ENCODE measurements around the gene RANBP3. TPM values are rescaled to one million over a fixed set of nuclear protein-coding genes. Genes with fewer than 3 reads are reported as not detected.
"Not testable (repeated sequence)": the region's sequence is repeated elsewhere in the genome, so short reads cannot be mapped to it uniquely, and the experiment has no call there.

Gene RANBP3
- total RNA-seq, 4 donors from 2014 or later, result 55.6 to 85.0 (median 78.0) TPM

DNA sequence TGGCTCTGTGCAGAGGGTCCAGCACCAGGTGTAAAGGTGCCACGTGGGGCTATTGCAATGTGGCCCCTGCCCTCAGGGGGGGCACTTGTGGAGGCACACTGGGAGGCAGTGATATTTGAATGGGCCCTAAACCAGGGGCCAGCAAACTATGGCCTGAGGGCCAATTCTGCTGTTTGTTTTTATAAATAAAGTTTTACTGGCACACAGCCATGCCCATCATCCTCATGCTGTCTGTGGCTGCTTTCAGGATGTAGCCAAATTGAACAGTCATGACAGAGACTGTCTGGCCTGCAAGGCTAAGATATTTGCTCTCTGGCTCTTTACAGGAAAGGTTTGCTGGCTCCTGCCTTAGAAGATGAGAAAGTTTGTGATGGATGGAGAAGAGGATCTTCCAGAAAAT lies 33.9 kb upstream of the RANBP3 start:
- Histone ChIP-seq H3K27ac (no peak overlapping the region), H3K9me3 (no peaks in the 10 kb centered on the region), H3K36me3 (peaks cover 47% of the 10 kb centered on the region), H3K4me3 (no peak overlapping the region), H3K4me1 (no peaks in the 10 kb centered on the region), H3K27me3 (no peaks in the 10 kb centered on the region)
- DNase-seq (ENCODE audit: low spot score in 2 of 2), result no peak
- TF ChIP-seq, protein P1, sequence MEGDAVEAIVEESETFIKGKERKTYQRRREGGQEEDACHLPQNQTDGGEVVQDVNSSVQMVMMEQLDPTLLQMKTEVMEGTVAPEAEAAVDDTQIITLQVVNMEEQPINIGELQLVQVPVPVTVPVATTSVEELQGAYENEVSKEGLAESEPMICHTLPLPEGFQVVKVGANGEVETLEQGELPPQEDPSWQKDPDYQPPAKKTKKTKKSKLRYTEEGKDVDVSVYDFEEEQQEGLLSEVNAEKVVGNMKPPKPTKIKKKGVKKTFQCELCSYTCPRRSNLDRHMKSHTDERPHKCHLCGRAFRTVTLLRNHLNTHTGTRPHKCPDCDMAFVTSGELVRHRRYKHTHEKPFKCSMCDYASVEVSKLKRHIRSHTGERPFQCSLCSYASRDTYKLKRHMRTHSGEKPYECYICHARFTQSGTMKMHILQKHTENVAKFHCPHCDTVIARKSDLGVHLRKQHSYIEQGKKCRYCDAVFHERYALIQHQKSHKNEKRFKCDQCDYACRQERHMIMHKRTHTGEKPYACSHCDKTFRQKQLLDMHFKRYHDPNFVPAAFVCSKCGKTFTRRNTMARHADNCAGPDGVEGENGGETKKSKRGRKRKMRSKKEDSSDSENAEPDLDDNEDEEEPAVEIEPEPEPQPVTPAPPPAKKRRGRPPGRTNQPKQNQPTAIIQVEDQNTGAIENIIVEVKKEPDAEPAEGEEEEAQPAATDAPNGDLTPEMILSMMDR (IDR thresholded peaks at IDR 0.05), result no peak
- TF ChIP-seq POLR2AphosphoS5 (IDR thresholded peaks at IDR 0.05), result no peak
- no peak for TF ChIP-seq POLR2A (IDR thresholded peaks at IDR 0.05)
- TF ChIP-seq EP300 (IDR thresholded peaks at IDR 0.05), result no peak
- no CpG with 5 or more reads among the region's 1 CpG for WGBS

DNA sequence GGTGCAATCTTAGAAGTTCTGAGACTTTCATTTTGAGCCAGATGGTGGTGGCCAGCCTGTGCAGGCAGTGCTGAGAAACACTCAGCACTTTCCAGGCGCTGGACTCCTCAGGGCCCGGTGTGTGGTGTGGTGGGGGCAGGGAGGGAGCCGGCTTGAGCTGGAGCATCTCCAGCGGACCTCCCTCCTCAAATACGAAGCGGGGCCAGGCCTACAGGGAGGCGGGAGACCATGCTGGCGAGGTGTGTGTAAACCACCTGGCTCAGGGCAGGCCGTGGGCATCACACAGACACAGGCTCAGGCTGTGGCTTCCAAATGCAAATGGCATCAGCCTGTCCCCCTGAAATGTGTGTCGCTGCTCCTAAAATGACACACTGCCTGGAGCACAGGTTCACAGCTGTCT lies 33.3 kb upstream of the RANBP3 start:
- WGBS, result 72% methylated on average over 9 of the region's 10 CpGs
- no peaks in the 10 kb centered on the region for H3K9me3 ChIP-seq
- H3K4me3 ChIP-seq, result no peak overlapping the region
- H3K36me3 ChIP-seq, result peaks cover 49% of the 10 kb centered on the region
- H3K4me1 ChIP-seq, result no peaks in the 10 kb centered on the region
- no peak for TF ChIP-seq POLR2A (IDR thresholded peaks at IDR 0.05)
- TF ChIP-seq, protein P1 (IDR thresholded peaks at IDR 0.05), result no peak
- no peak for TF ChIP-seq EP300 (IDR thresholded peaks at IDR 0.05)
- TF ChIP-seq POLR2AphosphoS5 (IDR thresholded peaks at IDR 0.05), result no peak
- DNase-seq (ENCODE audit: low spot score in 2 of 2), result no peak
- H3K27ac ChIP-seq, result no peak overlapping the region
- H3K27me3 ChIP-seq, result no peaks in the 10 kb centered on the region

DNA sequence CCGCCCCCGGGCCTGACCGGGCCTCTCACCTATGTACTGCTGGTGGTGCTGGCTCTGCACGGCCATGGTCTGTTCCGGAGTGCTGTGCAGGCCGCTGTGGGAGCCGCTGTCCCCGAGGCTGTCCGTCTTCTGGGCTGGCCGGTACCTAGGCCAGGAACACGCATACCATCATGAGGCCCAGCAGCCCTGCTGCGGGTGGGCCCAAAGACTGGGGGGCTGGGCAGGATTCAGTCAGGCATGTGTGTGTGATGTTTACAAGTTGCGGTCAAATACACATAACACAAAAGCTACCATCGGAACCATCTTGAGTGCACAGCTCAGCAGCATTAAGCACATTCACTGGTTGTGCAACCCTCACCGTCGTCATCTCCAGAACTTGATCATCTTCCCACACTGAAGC lies 32.2 kb upstream of the RANBP3 start:
- Histone ChIP-seq H3K27ac (no peak overlapping the region), H3K9me3 (no peaks in the 10 kb centered on the region), H3K27me3 (no peaks in the 10 kb centered on the region), H3K36me3 (peaks cover 53% of the 10 kb centered on the region), H3K4me3 (no peak overlapping the region), H3K4me1 (no peaks in the 10 kb centered on the region)
- DNase-seq (ENCODE audit: low spot score in 2 of 2), result no peak
- 97% methylated on average over 9 of the region's 16 CpGs for WGBS
- TF ChIP-seq POLR2AphosphoS5 (IDR thresholded peaks at IDR 0.05) (no peak), EP300 (IDR thresholded peaks at IDR 0.05) (no peak), POLR2A (IDR thresholded peaks at IDR 0.05) (no peak)
- TF ChIP-seq, protein P1 (IDR thresholded peaks at IDR 0.05), result no peak

DNA sequence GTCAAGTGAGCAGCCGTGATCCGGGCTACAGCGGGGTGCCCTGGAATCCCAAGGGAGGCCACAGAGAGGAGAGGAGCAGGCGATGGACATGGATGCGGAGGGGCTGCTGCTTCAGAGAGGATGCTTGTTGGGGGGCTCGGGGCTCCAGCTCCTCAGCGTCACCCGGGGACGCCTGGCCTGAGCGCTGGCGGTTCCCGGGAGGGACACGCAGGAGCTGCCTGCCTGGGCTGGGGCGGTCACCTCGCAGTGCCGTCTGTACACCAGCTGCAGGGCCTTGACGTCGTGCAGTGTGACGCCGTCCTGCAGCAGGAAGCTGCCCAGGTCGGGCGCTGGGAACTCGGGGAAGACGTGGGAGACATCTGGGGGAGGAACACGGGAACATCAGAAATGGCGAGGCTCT lies 29.9 kb upstream of the RANBP3 start:
- Histone ChIP-seq H3K36me3 (peaks cover 63% of the 10 kb centered on the region), H3K4me3 (no peak overlapping the region), H3K4me1 (no peaks in the 10 kb centered on the region), H3K9me3 (no peaks in the 10 kb centered on the region), H3K27me3 (no peaks in the 10 kb centered on the region), H3K27ac (no peak overlapping the region)
- TF ChIP-seq EP300 (IDR thresholded peaks at IDR 0.05) (no peak), POLR2AphosphoS5 (IDR thresholded peaks at IDR 0.05) (no peak), POLR2A (IDR thresholded peaks at IDR 0.05) (no peak)
- TF ChIP-seq, protein P1 (IDR thresholded peaks at IDR 0.05), result no peak
- 88% methylated on average over 26 of the region's 26 CpGs for WGBS
- DNase-seq (ENCODE audit: low spot score in 2 of 2), result no peak

DNA sequence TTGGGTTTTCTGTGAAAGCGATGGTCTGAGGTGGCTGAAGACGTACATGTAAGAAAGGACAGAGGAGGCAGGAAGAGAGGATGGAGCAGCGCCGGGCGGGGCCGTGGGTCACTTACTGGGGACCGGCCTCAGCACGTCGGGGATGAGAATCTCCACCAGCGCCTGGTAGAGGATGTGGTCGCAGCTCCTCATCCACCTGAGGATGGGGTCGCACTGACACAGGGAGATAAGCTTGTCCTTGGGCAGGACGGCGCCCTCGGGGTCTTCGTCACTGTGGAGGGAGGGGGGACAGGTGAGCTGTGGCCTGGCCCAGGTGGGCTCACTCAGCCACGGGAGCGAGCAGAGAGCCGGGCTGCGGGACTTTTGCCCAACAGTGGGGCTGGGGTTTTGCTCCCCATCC lies 29.0 kb upstream of the RANBP3 start:
- no peak for DNase-seq (ENCODE audit: low spot score in 2 of 2)
- Histone ChIP-seq H3K36me3 (peaks cover 73% of the 10 kb centered on the region), H3K9me3 (no peaks in the 10 kb centered on the region), H3K27me3 (no peaks in the 10 kb centered on the region), H3K4me3 (no peak overlapping the region), H3K4me1 (no peaks in the 10 kb centered on the region), H3K27ac (no peak overlapping the region)
- WGBS, result 91% methylated on average over 19 of the region's 20 CpGs
- TF ChIP-seq, protein P1 (IDR thresholded peaks at IDR 0.05), result no peak
- TF ChIP-seq EP300 (IDR thresholded peaks at IDR 0.05) (no peak), POLR2AphosphoS5 (IDR thresholded peaks at IDR 0.05) (no peak), POLR2A (IDR thresholded peaks at IDR 0.05) (no peak)

DNA sequence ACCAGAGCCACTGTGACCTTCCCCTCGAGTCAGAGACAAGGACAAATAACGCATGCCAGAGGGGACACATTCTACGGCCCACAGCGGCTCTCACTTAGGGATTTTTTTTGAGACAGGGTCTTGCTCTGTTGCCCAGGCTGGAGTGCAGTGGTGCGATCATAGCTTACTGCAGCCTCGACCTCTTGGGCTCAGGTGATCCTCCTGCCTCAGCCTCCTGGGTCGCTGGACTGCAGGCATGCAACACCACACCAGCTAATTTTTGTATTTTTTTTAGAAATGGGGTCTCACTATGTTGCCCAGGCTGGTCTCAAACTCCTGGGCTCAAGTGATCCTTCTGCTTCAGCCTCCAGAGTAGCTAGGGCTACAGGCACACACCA lies 28.1 kb upstream of the RANBP3 start:
- WGBS, result 92% methylated on average over 7 of the region's 7 CpGs

More for the DNA sequence above, 28.1 kb upstream of the RANBP3 start:
- H3K4me3 ChIP-seq; H3K4me1 ChIP-seq; H3K27me3 ChIP-seq; H3K9me3 ChIP-seq; H3K27ac ChIP-seq; DNase-seq (ENCODE audit: low spot score in 2 of 2): not testable (repeated sequence)
- peaks cover 81% of the 10 kb centered on the region for H3K36me3 ChIP-seq
